Measurements from ENCODE around the gene ATG7.

ATG7 gene

DNA sequence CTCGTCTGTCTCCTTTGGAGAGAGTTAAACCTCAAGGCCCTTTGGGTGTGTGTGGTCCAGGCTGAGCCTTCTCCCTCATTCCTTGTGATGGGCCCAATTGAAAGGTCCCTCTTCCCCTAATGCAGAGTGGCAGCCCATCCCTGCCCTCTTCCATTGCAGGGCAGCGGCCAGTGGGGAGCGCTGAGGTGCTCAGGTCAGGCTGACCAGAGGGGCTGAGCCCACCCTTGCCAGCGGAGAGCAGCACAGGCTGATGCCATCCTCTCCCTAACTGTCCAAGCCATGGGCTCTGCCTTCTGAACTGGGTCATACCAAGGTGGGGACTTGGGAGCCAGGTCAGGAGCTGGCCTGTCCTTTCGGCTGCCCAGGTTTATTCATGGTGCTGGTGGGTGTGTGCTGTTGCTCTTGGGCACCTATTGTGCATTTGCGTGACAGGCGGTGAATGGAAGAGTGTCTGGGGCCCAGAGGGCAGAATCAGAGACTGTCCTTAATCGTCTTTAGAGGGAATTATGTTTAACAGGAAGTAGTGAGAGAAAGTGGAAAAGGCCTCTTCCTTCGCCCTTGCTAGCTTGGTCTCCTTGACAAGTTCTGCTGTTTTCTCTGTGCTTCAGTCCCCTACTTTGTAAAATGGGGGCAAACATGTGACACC lies 274.6 kb downstream of the ATG7 start:
- no peak overlapping the region for H3K4me3 ChIP-seq (IDR thresholded peaks at IDR 0.05; ENCODE audit: insufficient read depth, low read depth, low read length)
- H2AFZ ChIP-seq (ENCODE audit: low read depth) = no peak overlapping the region
- no peaks in the 10 kb centered on the region for H3K36me3 ChIP-seq (ENCODE audit: insufficient read depth)
- H3K4me1 ChIP-seq (ENCODE audit: low read depth, poor library complexity, severe bottlenecking) = no peaks in the 10 kb centered on the region
- H4K20me1 ChIP-seq (ENCODE audit: insufficient read depth) = no peaks in the 10 kb centered on the region
- no peak overlapping the region for H3K27ac ChIP-seq
- TF ChIP-seq, protein P1, sequence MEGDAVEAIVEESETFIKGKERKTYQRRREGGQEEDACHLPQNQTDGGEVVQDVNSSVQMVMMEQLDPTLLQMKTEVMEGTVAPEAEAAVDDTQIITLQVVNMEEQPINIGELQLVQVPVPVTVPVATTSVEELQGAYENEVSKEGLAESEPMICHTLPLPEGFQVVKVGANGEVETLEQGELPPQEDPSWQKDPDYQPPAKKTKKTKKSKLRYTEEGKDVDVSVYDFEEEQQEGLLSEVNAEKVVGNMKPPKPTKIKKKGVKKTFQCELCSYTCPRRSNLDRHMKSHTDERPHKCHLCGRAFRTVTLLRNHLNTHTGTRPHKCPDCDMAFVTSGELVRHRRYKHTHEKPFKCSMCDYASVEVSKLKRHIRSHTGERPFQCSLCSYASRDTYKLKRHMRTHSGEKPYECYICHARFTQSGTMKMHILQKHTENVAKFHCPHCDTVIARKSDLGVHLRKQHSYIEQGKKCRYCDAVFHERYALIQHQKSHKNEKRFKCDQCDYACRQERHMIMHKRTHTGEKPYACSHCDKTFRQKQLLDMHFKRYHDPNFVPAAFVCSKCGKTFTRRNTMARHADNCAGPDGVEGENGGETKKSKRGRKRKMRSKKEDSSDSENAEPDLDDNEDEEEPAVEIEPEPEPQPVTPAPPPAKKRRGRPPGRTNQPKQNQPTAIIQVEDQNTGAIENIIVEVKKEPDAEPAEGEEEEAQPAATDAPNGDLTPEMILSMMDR (conservative IDR thresholded peaks at IDR 0.05; ENCODE audit: low read depth, low read length) = no peak
- no peaks in the 10 kb centered on the region for H3K79me2 ChIP-seq (ENCODE audit: insufficient read depth, low read depth)
- no peak overlapping the region for H3K9ac ChIP-seq
- H3K4me2 ChIP-seq = no peak overlapping the region
- H3K27me3 ChIP-seq (ENCODE audit: insufficient read depth, low read depth) = no peaks in the 10 kb centered on the region

DNA sequence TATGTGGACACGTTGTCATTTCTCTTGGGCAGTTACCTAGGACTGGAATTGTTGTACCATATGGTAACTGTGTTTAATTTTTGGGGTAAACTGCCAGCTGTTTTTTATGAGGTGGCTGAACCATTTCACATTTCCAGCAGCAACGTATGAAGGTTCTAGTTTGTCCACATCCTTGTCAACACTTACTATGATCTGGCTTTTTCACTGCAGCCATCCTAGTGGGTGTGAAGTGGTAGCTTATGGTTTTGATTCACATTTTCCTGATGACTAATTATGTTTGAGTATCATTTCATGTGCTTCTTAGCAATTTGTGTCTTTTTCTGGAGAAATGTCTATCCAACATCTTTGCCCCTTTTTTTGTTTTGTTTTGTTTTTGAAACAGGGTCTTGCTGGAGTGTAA lies 275.3 kb downstream of the ATG7 start:
- H2AFZ ChIP-seq (ENCODE audit: low read depth) = no peak overlapping the region
- TF ChIP-seq, protein P1 (conservative IDR thresholded peaks at IDR 0.05; ENCODE audit: low read depth, low read length) = no peak
- no peaks in the 10 kb centered on the region for H3K79me2 ChIP-seq (ENCODE audit: insufficient read depth, low read depth)

DNA sequence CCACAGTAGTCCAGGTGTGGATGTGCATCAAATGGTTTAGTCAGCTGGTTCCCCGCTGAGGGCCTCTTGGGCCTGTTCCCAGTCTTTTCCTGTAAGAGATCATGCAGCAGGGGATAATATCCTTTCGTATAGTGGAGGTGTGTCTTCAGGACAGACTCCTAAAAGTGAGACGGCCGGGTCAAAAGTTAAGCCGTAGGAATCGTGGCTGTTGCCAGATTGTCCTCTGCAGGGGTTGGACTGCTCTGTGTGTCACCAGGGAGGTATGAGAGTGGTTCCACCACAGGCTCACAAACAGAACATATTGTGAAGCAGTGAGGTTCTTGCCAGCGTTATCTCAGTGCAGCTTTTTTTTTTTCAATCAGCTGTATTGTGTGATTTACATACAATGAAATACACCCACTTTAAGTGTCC lies 276.5 kb downstream of the ATG7 start:
- no peak overlapping the region for H2AFZ ChIP-seq (ENCODE audit: low read depth)
- H3K36me3 ChIP-seq (ENCODE audit: insufficient read depth) = no peaks in the 10 kb centered on the region
- no peak overlapping the region for H3K4me2 ChIP-seq

More for the DNA sequence above, 275.3 kb downstream of the ATG7 start:
- H4K20me1 ChIP-seq (ENCODE audit: insufficient read depth) = no peaks in the 10 kb centered on the region
- H3K27me3 ChIP-seq (ENCODE audit: insufficient read depth, low read depth) = no peaks in the 10 kb centered on the region
- no peak overlapping the region for H3K27ac ChIP-seq
- H3K4me1 ChIP-seq (ENCODE audit: low read depth, poor library complexity, severe bottlenecking) = no peaks in the 10 kb centered on the region
- H3K36me3 ChIP-seq (ENCODE audit: insufficient read depth) = no peaks in the 10 kb centered on the region
- H3K9ac ChIP-seq = no peak overlapping the region
- no peak overlapping the region for H3K4me3 ChIP-seq (IDR thresholded peaks at IDR 0.05; ENCODE audit: insufficient read depth, low read depth, low read length)
- no peak overlapping the region for H3K4me2 ChIP-seq

DNA sequence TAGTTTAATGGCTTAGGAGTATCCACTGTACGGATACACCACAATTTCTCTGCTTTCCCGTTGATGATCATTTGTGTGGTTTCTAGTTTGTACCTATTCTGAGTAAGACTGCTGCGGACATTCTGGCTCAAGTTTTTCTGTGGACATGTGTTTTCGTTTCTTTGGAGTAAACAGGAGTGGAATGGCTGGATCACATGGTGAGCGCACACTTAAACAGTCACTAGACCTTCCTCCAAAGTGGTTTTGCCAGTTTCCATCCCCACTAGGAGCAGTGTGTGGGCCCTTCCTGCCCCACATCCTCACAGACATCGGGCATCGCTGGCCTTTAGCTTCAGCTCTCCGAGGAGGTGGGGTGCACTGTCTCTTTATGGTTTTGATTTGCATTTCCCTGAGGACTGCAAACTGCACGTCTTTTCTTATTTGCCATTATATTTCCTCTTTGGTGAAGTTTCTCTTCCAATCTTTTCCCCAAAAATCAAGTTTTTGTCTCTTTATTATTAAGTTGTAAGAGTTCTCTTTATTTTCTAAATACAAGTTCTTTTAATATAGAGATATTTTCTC lies 277.5 kb downstream of the ATG7 start:
- Histone ChIP-seq H3K9ac (no peak overlapping the region), H3K79me2 (ENCODE audit: insufficient read depth, low read depth) (no peaks in the 10 kb centered on the region), H3K27ac (no peak overlapping the region), H3K36me3 (ENCODE audit: insufficient read depth) (no peaks in the 10 kb centered on the region), H3K4me1 (ENCODE audit: low read depth, poor library complexity, severe bottlenecking) (no peaks in the 10 kb centered on the region), H3K27me3 (ENCODE audit: insufficient read depth, low read depth) (no peaks in the 10 kb centered on the region), H3K4me2 (no peak overlapping the region), H3K4me3 (IDR thresholded peaks at IDR 0.05; ENCODE audit: insufficient read depth, low read depth, low read length) (no peak overlapping the region), H4K20me1 (ENCODE audit: insufficient read depth) (no peaks in the 10 kb centered on the region), H2AFZ (ENCODE audit: low read depth) (no peak overlapping the region)
- TF ChIP-seq, protein P1 (conservative IDR thresholded peaks at IDR 0.05; ENCODE audit: low read depth, low read length) = no peak

More for the DNA sequence above, 276.5 kb downstream of the ATG7 start:
- no peaks in the 10 kb centered on the region for H3K27me3 ChIP-seq (ENCODE audit: insufficient read depth, low read depth)
- H3K4me1 ChIP-seq (ENCODE audit: low read depth, poor library complexity, severe bottlenecking) = no peaks in the 10 kb centered on the region
- no peaks in the 10 kb centered on the region for H3K79me2 ChIP-seq (ENCODE audit: insufficient read depth, low read depth)
- H4K20me1 ChIP-seq (ENCODE audit: insufficient read depth) = no peaks in the 10 kb centered on the region
- H3K27ac ChIP-seq = no peak overlapping the region
- no peak overlapping the region for H3K9ac ChIP-seq
- TF ChIP-seq, protein P1 (conservative IDR thresholded peaks at IDR 0.05; ENCODE audit: low read depth, low read length) = no peak
- no peak overlapping the region for H3K4me3 ChIP-seq (IDR thresholded peaks at IDR 0.05; ENCODE audit: insufficient read depth, low read depth, low read length)
